Measurements from ENCODE around the gene CCDC137.

The CCDC137 gene

GRCh38 chr17:81717766-81718089 is 51.2 kb downstream of the CCDC137 start:
- DNase-seq = no peak

GRCh38 chr17:81719410-81720266 is 53.1 kb downstream of the CCDC137 start:
- no peak for DNase-seq

GRCh38 chr17:81720267-81721071 is 53.9 kb downstream of the CCDC137 start:
- no peak for DNase-seq

GRCh38 chr17:81722184-81723120 is 55.9 kb downstream of the CCDC137 start:
- DNase-seq = no peak
